C4-2B (cell line): ENCODE results near the gene PCNT.

Source experiments
- H3K27ac ChIP-seq: fragments of 450-650 bp; 2 replicates; pipeline ENCODE4 v1.5.1; 2017
- ZFX ChIP-seq: fragments of 450-650 bp; IDR thresholded peaks from 2 replicates; pipeline ENCODE4 v1.6.1; 2017
- TF ChIP-seq, protein P1 (sequence below): fragments of 450-650 bp; conservative IDR thresholded peaks from 2 replicates; pipeline ENCODE4 v1.5.1; 2017; ENCODE audit warnings: mild to moderate bottlenecking

Gene PCNT

DNA sequence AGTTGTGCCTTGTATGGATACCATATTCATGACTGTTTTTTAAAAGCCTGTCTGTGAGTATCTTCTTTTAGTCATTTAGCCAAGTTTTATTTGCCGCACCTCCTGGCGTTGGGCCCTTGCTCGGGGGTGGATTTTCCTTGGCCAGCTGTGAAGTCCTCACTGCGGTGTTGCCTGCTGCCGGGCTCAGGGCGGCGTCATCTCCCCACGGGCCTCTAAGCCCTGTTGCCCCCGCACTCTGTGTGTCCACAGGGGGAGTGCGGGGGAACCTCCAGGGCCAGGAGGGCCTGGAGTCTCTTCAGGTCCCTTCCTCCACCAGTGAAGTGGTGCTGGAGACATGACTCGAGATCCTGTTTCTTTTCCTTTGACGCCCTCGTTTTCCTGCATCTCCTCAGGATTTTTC, 69.0 kb downstream of the PCNT start:
- no peak for TF ChIP-seq ZFX
- TF ChIP-seq, protein P1, sequence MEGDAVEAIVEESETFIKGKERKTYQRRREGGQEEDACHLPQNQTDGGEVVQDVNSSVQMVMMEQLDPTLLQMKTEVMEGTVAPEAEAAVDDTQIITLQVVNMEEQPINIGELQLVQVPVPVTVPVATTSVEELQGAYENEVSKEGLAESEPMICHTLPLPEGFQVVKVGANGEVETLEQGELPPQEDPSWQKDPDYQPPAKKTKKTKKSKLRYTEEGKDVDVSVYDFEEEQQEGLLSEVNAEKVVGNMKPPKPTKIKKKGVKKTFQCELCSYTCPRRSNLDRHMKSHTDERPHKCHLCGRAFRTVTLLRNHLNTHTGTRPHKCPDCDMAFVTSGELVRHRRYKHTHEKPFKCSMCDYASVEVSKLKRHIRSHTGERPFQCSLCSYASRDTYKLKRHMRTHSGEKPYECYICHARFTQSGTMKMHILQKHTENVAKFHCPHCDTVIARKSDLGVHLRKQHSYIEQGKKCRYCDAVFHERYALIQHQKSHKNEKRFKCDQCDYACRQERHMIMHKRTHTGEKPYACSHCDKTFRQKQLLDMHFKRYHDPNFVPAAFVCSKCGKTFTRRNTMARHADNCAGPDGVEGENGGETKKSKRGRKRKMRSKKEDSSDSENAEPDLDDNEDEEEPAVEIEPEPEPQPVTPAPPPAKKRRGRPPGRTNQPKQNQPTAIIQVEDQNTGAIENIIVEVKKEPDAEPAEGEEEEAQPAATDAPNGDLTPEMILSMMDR = no peak
- no peak overlapping the region for H3K27ac ChIP-seq

DNA sequence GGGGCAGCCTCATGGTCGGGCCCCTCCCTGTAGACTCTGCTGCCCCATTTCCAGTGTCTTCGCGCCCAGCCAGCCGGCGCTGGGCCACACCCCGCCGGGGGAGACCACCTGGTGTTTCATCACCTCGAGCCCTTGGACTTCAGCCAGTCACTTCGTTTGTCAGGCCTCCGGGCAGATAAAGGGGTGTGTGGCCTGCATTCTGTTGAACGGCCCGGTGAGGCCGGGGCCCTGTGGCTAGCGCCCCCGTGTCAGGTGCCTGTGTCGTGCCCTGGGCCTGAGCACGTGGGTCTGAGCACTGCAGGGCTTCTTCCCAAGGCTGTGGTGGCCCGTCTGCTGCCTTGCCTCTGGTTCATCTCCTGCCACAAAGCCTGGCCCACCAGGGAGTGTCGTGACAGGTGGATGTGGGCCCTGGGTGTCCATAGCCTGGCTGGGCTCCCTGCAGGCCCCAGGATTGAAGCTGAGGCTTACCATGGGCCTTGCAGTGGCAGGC, 69.5 kb downstream of the PCNT start:
- H3K27ac ChIP-seq = no peak overlapping the region

DNA sequence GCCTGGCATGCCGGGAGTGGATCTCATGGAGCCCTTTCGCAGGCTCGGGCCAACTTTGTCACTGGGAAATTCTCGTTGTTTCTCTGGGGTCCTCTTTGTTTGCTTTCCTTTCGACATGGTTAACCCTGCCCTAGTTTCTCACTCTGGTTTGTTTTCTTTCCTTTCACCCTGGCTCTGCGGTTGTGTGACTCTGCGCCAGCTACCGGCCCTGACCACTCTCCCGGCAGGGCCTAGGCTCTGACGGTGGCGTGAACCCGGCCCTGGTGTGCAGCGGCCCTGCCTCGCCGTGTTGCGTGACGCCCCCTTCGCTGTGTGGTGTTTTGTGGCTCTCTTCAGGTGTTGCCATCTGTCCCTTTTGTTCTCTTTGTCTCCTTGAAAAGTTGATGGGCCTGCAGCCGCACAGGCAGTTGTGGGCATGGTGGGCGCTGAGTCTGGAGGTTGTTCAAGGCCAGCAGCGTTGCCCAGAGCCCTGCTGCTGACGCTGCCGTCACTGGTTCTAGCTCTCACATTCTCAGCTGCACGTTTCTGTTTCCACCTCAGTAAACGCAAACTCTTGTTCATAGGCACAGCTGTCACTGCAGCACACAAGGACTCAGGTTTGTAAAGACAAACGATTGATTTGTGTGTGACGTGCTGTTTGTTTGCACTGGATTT, 70.1 kb downstream of the PCNT start:
- no peak overlapping the region for H3K27ac ChIP-seq
- no peak for TF ChIP-seq ZFX
- TF ChIP-seq, protein P1 = no peak

More for the DNA sequence above, 69.5 kb downstream of the PCNT start:
- TF ChIP-seq, protein P1 = no peak
- no peak for TF ChIP-seq ZFX

DNA sequence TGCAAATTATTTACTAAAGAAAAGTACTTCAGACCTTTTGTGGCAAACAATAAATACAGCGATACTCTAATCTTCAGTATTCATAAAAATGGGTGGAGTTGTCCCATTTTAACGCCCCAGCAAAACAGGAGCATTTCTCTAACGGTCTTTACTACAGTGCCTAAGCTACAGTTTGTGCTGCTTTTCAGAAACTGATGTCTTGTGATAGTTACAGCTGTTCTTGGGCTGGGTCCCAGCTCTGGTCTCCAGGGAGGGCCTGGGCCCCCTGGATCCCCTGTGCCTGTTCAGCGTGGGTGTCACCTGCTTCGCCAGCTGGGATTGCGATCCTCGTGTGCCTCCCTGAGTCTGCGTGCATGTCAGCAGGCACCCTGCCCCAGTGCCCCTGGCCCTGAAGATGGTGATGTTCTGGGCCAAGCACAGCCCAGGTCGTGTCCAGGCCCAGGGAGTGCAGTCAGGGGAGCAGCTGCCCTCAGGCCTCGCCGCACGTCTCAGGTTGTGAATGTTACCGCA, 70.7 kb downstream of the PCNT start:
- no peak overlapping the region for H3K27ac ChIP-seq
- TF ChIP-seq, protein P1 = no peak
- TF ChIP-seq ZFX = no peak

DNA sequence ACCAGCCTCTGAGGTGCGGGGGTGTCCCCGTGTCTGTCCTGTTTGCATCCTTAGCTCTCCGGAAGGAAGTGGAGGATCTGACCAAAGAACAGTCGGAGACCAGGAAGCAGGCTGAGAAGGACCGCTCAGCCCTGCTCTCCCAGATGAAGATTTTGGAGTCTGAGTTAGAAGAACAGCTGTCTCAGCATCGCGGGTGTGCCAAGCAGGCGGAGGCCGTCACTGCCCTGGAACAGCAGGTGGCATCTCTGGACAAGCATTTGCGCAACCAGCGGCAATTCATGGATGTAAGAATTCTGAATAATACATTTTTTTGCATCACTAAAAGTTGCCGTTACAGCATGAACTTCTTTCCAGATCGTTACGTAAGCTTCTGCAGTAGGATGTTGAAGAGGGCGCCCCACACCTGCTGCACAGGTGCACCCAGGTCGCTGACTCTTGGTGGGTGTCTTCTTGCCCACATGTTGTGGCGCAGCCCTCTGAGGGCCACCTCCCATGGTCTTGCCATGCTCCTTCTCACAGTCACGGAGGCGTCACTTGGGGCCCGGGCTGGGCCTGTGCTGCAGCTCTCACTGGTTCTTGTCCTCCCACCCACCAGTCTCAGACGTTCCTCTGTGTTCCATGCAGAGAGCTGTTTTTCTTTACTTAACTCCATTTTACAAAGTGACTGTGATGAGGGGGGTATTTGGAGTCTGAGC, 73.4 kb downstream of the PCNT start:
- H3K27ac ChIP-seq = no peak overlapping the region
- TF ChIP-seq, protein P1 = no peak
- no peak for TF ChIP-seq ZFX

DNA sequence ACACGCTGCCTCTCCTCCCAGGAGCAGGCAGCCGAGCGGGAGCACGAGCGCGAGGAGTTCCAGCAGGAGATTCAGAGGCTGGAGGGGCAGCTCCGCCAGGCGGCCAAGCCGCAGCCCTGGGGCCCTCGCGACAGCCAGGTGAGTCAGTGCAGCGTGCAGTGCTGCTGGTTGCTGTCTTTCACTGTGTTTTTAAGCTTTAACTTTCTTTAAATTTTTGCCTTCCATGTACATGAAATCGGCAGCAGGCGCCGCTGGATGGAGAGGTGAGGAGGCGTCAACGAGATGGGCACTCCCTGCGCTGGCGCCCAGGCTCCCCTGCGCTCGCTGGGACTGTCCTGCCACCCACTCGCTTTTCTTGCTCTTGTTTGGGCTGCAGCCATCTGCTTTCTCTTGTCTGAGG, 74.0 kb downstream of the PCNT start:
- TF ChIP-seq, protein P1 = no peak
- no peak for TF ChIP-seq ZFX
- no peak overlapping the region for H3K27ac ChIP-seq

DNA sequence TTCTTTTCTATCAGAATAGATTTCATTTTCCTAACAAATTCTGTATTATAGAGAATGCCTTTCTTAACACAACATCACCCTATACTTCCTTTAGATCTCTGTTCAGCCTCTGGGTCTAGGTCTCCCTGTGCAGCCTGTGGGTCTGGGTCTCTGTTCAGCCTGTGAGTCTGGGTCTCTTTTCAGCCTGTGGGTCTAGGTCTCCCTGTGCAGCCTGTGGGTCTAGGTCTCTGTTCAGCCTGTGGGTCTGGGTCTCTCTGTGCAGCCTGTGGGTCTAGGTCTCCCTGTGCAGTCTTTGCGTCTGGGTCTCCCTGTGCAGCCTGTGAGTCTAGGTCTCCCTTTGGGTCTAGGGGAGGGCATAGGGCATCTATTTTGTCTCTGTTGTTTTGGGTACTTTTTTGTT, 75.2 kb downstream of the PCNT start:
- H3K27ac ChIP-seq = no peak overlapping the region
- TF ChIP-seq, protein P1 = no peak
- TF ChIP-seq ZFX = no peak
